Endothelial cell of umbilical vein (primary cell): ENCODE results near the gene FOXP1. TPM values are rescaled to one million over a fixed set of nuclear protein-coding genes. Genes with fewer than 3 reads are reported as not detected.

Experiments used
- BruUV-seq: library from RNA; stranded (reverse); fragments of 400-500 nt; replicated peaks from 2 replicates; lab custom pipeline; 2021; lab: Mats Ljungman, UMichigan
- CTCF ChIA-PET: fragments of 300-600, 350-600 bp; sonication (Branson Sonifier 250); formaldehyde crosslinking; loops from one replicate; lab custom pipeline; 2021; ENCODE audit warnings: antibody characterized with exemption, inconsistent platforms; lab: Charles Lee
- POLR2A ChIA-PET: fragments of 300-600, 350-600 bp; sonication (Branson Sonifier 250); formaldehyde crosslinking; loops from one replicate; lab custom pipeline; 2021; ENCODE audit warnings: antibody characterized with exemption, inconsistent platforms; lab: Charles Lee
- DNase-seq: peaks from one replicate; pipeline ENCODE4 v3.0.0-alpha.2; 2011; ENCODE audit warnings: low read depth, low spot score
- FAIRE-seq: peaks from 2 replicates; lab custom pipeline; 2011; peaks lifted over from hg19 to GRCh38; lab: Jason Lieb, UNC
- H2AFZ ChIP-seq: 2 replicates; pipeline ENCODE4 v1.6.0; 2012; ENCODE audit warnings: low read depth, low read length, control low read depth, inconsistent platforms
- H3K27ac ChIP-seq: 2 replicates; pipeline ENCODE4 v1.5.1; 2011; ENCODE audit warnings: low read depth, mild to moderate bottlenecking, control low read depth, low read length, moderate library complexity; ENCODE audit not compliant: insufficient read depth
- H3K27me3 ChIP-seq, 2 experiments: 2 replicates each; pipeline versions ENCODE4 v1.6.0 to v1.6.1; 2011; ENCODE audit warnings: low read length in 2 of 2, mixed read lengths in 1 of 2; ENCODE audit not compliant: control insufficient read depth in 2 of 2, insufficient read depth in 2 of 2
- H3K36me3 ChIP-seq, 2 experiments: 2 replicates in 1 of 2; 3 replicates in 1 of 2; pipeline ENCODE4 v1.5.1; 2011; ENCODE audit warnings: low read length in 2 of 2, mild to moderate bottlenecking in 1 of 2, moderate library complexity in 1 of 2; ENCODE audit not compliant: control insufficient read depth in 2 of 2, insufficient read depth in 2 of 2; ENCODE audit errors: extremely low read depth in 1 of 2
- H3K4me1 ChIP-seq: 3 replicates; pipeline ENCODE4 v1.5.1; 2011; ENCODE audit warnings: mild to moderate bottlenecking, low read length; ENCODE audit not compliant: control insufficient read depth, insufficient read depth; ENCODE audit errors: extremely low read depth
- H3K4me2 ChIP-seq: 2 replicates; pipeline ENCODE4 v1.6.1; 2011; ENCODE audit warnings: low read length, control low read depth, mixed read lengths; ENCODE audit not compliant: insufficient read depth
- H3K4me3 ChIP-seq, 3 experiments: fragments of 200-600 bp in 1 of 3; sonication (generic), shearing (Covaris generic) in 1 of 3; replicated peaks in 1 of 3; 2 replicates each; pipeline ENCODE4 v1.5.1; 2011 to 2016; ENCODE audit warnings: control low read depth in 3 of 3, low read length in 3 of 3, mild to moderate bottlenecking in 2 of 3, inconsistent platforms in 1 of 3, low read depth in 1 of 3, moderate library complexity in 1 of 3; ENCODE audit not compliant: insufficient read depth in 1 of 3
- H3K79me2 ChIP-seq: 2 replicates; pipeline ENCODE4 v1.6.0; 2012; ENCODE audit warnings: low read length, inconsistent platforms; ENCODE audit not compliant: control insufficient read depth, insufficient read depth
- H3K9ac ChIP-seq: replicated peaks from 2 replicates; pipeline ENCODE3; 2011; ENCODE audit warnings: low read length, control low read depth; ENCODE audit not compliant: insufficient read depth; ENCODE audit errors: extremely low read depth
- H3K9me1 ChIP-seq: replicated peaks from 3 replicates; pipeline ENCODE4 v1.6.0; 2011; ENCODE audit warnings: mild to moderate bottlenecking, low read length; ENCODE audit not compliant: control insufficient read depth, insufficient read depth; ENCODE audit errors: extremely low read depth
- H3K9me3 ChIP-seq: replicated peaks from 2 replicates; pipeline ENCODE4 v1.5.1; 2012; ENCODE audit warnings: low read length, inconsistent platforms; ENCODE audit not compliant: control insufficient read depth, insufficient read depth
- H4K20me1 ChIP-seq: replicated peaks from 2 replicates; pipeline ENCODE3; 2011; ENCODE audit warnings: mild to moderate bottlenecking, low read length; ENCODE audit not compliant: control insufficient read depth, insufficient read depth; ENCODE audit errors: extremely low read depth
- EZH2 ChIP-seq: IDR thresholded peaks from 2 replicates; pipeline ENCODE4 v1.6.1; 2012; ENCODE audit warnings: borderline replicate concordance, low read depth, mild to moderate bottlenecking, moderate library complexity, low read length, inconsistent platforms; ENCODE audit not compliant: severe bottlenecking
- FOS ChIP-seq: IDR thresholded peaks from 2 replicates; pipeline ENCODE4 v1.6.1; 2011; ENCODE audit warnings: mild to moderate bottlenecking, low read length, moderate library complexity, borderline replicate concordance; ENCODE audit not compliant: insufficient read depth
- GATA2 ChIP-seq: IDR thresholded peaks from 2 replicates; pipeline ENCODE4 v1.7.0; 2011; ENCODE audit warnings: low read depth, mild to moderate bottlenecking, moderate library complexity, mixed read lengths, low read length; ENCODE audit not compliant: insufficient read length, insufficient read depth
- JUN ChIP-seq: IDR thresholded peaks from 2 replicates; pipeline ENCODE4 v1.6.1; 2011; ENCODE audit warnings: borderline replicate concordance, low read depth; ENCODE audit not compliant: insufficient read length, insufficient read depth
- MYC ChIP-seq: IDR thresholded peaks from one replicate; pipeline ENCODE4 v1.6.1; 2011; ENCODE audit warnings: mild to moderate bottlenecking, low read depth, low read length
- POLR2A ChIP-seq: IDR thresholded peaks from 2 replicates; pipeline ENCODE4 v1.6.1; 2012; ENCODE audit warnings: low read depth, mild to moderate bottlenecking, control low read depth, low read length
- POLR2AphosphoS5 ChIP-seq: IDR thresholded peaks from 2 replicates; pipeline ENCODE4 v1.6.1; 2012; ENCODE audit warnings: low read depth, mild to moderate bottlenecking, control low read depth, low read length, moderate library complexity; ENCODE audit not compliant: insufficient read depth
- dilution Hi-C: fragments of 300-500 bp; cut with MboI; formaldehyde crosslinking; loops from one replicate; pipeline ENCODE4 v1.15.0; 2019; ENCODE audit warnings: low sequenced_read_pairs; ENCODE audit not compliant: extremely low pct_ligation_motif_present
- intact Hi-C: fragments of 100-400 bp; cut with micrococcal nuclease; formaldehyde crosslinking; loops from one replicate; pipeline ENCODE4 v1.10.0; 2022
- polyA plus RNA-seq, 4 experiments: library from polyadenylated mRNA; depleted of rRNA in 3 of 4; stranded (reverse) in 3 of 4; unstranded in 1 of 4; fragments of >200 nt; gene quantifications; 2 replicates each; pipeline versions ENCODE4 v1.2.1 to v1.2.3, GENCODE V29; 2011 to 2012; ENCODE audit warnings: missing spikeins in 1 of 4
- total RNA-seq: library from RNA; stranded (reverse); gene quantifications from 2 replicates; pipeline ENCODE4 v1.2.3, GENCODE V29; 2021
- TF ChIP-seq, protein P1 (sequence below), 2 donors: IDR thresholded peaks; 1 replicate in 1 of 2; 2 replicates in 1 of 2; pipeline ENCODE4 v1.5.1; 2011; ENCODE audit warnings: low read length in 2 of 2, mild to moderate bottlenecking in 2 of 2, moderate library complexity in 2 of 2, control low read depth in 1 of 2, inconsistent platforms in 1 of 2, low read depth in 1 of 2; ENCODE audit not compliant: insufficient read depth in 1 of 2; ENCODE audit errors: extremely low read depth in 1 of 2
- TF ChIP-seq, protein P2 (sequence below): IDR thresholded peaks from 2 replicates; pipeline ENCODE4 v1.6.1; 2011; ENCODE audit not compliant: insufficient read depth, insufficient read length

Gene FOXP1
- total and polyA plus RNA-seq, 2 donors (not counting 3 experiments of a cell fraction or from before 2014, with no cell fraction given) = 41.0 to 107 TPM

DNA sequence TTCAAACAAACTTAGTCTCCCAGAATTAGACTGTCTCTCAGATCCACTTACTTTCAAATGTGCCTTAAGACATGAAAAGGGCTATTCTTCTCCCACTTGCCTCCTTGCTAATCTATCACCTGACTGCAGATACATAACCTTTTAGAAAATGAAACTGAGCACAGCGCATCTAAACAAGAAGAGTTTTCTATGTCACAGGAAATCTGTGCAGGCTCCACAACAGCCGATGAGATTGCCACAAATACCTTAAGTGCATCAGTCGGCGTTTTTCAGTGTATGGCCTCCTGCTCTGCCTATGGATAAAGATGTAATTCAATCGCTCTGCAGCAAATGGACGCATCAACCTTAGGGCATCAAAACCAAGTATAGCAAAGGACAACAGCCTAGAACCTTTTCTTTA, 544.2 kb downstream of the FOXP1 start:
- intact Hi-C loops (no loop called here), dilution Hi-C loops (no loop called here)
- no peak overlapping the region for H3K27ac ChIP-seq
- TF ChIP-seq, protein P1, sequence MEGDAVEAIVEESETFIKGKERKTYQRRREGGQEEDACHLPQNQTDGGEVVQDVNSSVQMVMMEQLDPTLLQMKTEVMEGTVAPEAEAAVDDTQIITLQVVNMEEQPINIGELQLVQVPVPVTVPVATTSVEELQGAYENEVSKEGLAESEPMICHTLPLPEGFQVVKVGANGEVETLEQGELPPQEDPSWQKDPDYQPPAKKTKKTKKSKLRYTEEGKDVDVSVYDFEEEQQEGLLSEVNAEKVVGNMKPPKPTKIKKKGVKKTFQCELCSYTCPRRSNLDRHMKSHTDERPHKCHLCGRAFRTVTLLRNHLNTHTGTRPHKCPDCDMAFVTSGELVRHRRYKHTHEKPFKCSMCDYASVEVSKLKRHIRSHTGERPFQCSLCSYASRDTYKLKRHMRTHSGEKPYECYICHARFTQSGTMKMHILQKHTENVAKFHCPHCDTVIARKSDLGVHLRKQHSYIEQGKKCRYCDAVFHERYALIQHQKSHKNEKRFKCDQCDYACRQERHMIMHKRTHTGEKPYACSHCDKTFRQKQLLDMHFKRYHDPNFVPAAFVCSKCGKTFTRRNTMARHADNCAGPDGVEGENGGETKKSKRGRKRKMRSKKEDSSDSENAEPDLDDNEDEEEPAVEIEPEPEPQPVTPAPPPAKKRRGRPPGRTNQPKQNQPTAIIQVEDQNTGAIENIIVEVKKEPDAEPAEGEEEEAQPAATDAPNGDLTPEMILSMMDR (IDR thresholded peaks at IDR 0.05; ENCODE audit: extremely low read depth in 1 of 2, insufficient read depth in 1 of 2, low read depth in 1 of 2, low read length in 2 of 2) = no peak
- TF ChIP-seq, protein P2, sequence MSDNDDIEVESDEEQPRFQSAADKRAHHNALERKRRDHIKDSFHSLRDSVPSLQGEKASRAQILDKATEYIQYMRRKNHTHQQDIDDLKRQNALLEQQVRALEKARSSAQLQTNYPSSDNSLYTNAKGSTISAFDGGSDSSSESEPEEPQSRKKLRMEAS = no peak
- no peak for TF ChIP-seq POLR2A
- TF ChIP-seq JUN = no peak
- no peak for TF ChIP-seq GATA2
- no peak for TF ChIP-seq EZH2
- no peak for TF ChIP-seq POLR2AphosphoS5
- TF ChIP-seq FOS = no peak
- no peak for TF ChIP-seq MYC
- no peaks in the 10 kb centered on the region for H4K20me1 ChIP-seq
- no peaks in the 10 kb centered on the region for H3K9me1 ChIP-seq
- no peaks in the 10 kb centered on the region for H3K9me3 ChIP-seq
- CTCF ChIA-PET = interaction anchor here (0.7 to 2.8 kb wide), 2 partner anchors 319 to 489 kb away, joined by 4 to 7 read pairs; no protein-coding TSS in a partner anchor
- DNase-seq (no peak), FAIRE-seq (no peak)
- H3K36me3 ChIP-seq = peaks cover 20 to 33% of the 10 kb centered on the region in 2 experiments
- no peak overlapping the region for H2AFZ ChIP-seq
- no peak overlapping the region for H3K4me3 ChIP-seq
- POLR2A ChIA-PET = no interaction called here
- H3K9ac ChIP-seq = no peak overlapping the region
- no TSS peak for BruUV-seq
- H3K27me3 ChIP-seq = no peaks in the 10 kb centered on the region
- H3K4me2 ChIP-seq = no peak overlapping the region
- H3K79me2 ChIP-seq = peaks cover 67% of the 10 kb centered on the region
- H3K4me1 ChIP-seq = peaks cover 19% of the 10 kb centered on the region
